GM23338 (cell line): ENCODE data around the gene MCTP2. TPM values are rescaled to one million over a fixed set of nuclear protein-coding genes. Genes with fewer than 3 reads are reported as not detected.
A peak's percentile ranks its signal among the peaks of the same experiment; 100 is the strongest.

Experiments
- ATAC-seq: fragments of 200-7000 bp; cut with Tn5 transposase; 3 replicates; pipeline ENCODE4 v1.9.1; 2020
- DNase-seq: peaks from one replicate; pipeline ENCODE4 v3.0.0-alpha.2; 2015; ENCODE audit warnings: low spot score
- H2AFZ ChIP-seq: fragments of 200-600 bp; sonication (generic); 2 replicates; pipeline ENCODE4 v1.8.0; 2016; ENCODE audit warnings: antibody characterized with exemption, mild to moderate bottlenecking, moderate library complexity
- H3F3A ChIP-seq: fragments of 200-600 bp; sonication (generic); replicated peaks from 2 replicates; pipeline ENCODE4 v1.8.0; 2017; ENCODE audit warnings: antibody characterized with exemption, mixed run types, low read depth
- H3K27ac ChIP-seq: fragments of 200-600 bp; sonication (generic); 2 replicates; pipeline ENCODE4 v1.6.1; 2016; ENCODE audit warnings: low read depth
- H3K27me3 ChIP-seq: fragments of 200-600 bp; sonication (generic); 2 replicates; pipeline ENCODE4 v1.8.0; 2016; ENCODE audit warnings: mild to moderate bottlenecking, mixed run types, moderate library complexity; ENCODE audit not compliant: insufficient read depth
- H3K36me3 ChIP-seq: fragments of 200-600 bp; sonication (generic); 2 replicates; pipeline ENCODE4 v1.8.0; 2016; ENCODE audit warnings: mild to moderate bottlenecking; ENCODE audit not compliant: insufficient read depth
- H3K4me1 ChIP-seq: fragments of 200-600 bp; sonication (generic); 2 replicates; pipeline ENCODE4 v1.8.0; 2016; ENCODE audit warnings: mild to moderate bottlenecking, moderate library complexity; ENCODE audit not compliant: insufficient read depth
- H3K4me2 ChIP-seq: fragments of 200-600 bp; sonication (generic); 2 replicates; pipeline ENCODE4 v1.7.1; 2017; ENCODE audit warnings: mixed run types
- H3K4me3 ChIP-seq: fragments of 200-600 bp; sonication (generic); 2 replicates; pipeline ENCODE4 v1.6.1; 2016; ENCODE audit warnings: mixed run types
- H3K79me2 ChIP-seq: fragments of 200-600 bp; sonication (generic); replicated peaks from 2 replicates; pipeline ENCODE4 v1.8.0; 2017; ENCODE audit warnings: mild to moderate bottlenecking; ENCODE audit not compliant: insufficient read depth
- H3K9me2 ChIP-seq: fragments of 200-600 bp; sonication (generic); 2 replicates; pipeline ENCODE4 v1.8.0; 2017; ENCODE audit not compliant: insufficient read depth
- H4K20me1 ChIP-seq: fragments of 200-600 bp; sonication (generic); replicated peaks from 2 replicates; pipeline ENCODE4 v1.8.0; 2017; ENCODE audit warnings: mild to moderate bottlenecking; ENCODE audit not compliant: insufficient read depth
- H3K27ac Mint-ChIP-seq: 2 replicates; pipeline ENCODE4 v1.8.0; 2020; ENCODE audit warnings: inconsistent platforms, mild to moderate bottlenecking, moderate library complexity, mixed read lengths
- H3K27me3 Mint-ChIP-seq: 3 replicates; pipeline ENCODE4 v1.8.0; 2022; ENCODE audit warnings: low read depth, mild to moderate bottlenecking, moderate library complexity, mixed read lengths, inconsistent platforms; ENCODE audit not compliant: insufficient read depth, poor library complexity
- H3K36me3 Mint-ChIP-seq: 3 replicates; pipeline ENCODE4 v1.8.0; 2021; ENCODE audit warnings: low read depth, mild to moderate bottlenecking, inconsistent platforms, moderate library complexity, mixed read lengths
- H3K4me1 Mint-ChIP-seq: 3 replicates; pipeline ENCODE4 v1.8.0; 2020; ENCODE audit warnings: mild to moderate bottlenecking, inconsistent platforms, mixed read lengths
- H3K4me3 Mint-ChIP-seq: 3 replicates; pipeline ENCODE4 v1.8.0; 2021; ENCODE audit warnings: moderate library complexity, mild to moderate bottlenecking, inconsistent platforms, mixed read lengths
- H3K9me3 Mint-ChIP-seq: 3 replicates; pipeline ENCODE4 v1.8.0; 2020; ENCODE audit warnings: moderate library complexity, mild to moderate bottlenecking, inconsistent platforms, mixed read lengths
- CREB1 ChIP-seq: fragments of 250-450 bp; sonication (Bioruptor Pico); IDR thresholded peaks from 2 replicates; pipeline ENCODE4 v1.5.0; 2020; ENCODE audit warnings: low read depth, mild to moderate bottlenecking, moderate library complexity
- CTCF ChIP-seq, 2 experiments: fragments of 200-600 bp in 1 of 2; sonication (generic) in 1 of 2; conservative IDR thresholded peaks; 2 replicates each; pipeline versions ENCODE4 v1.5.1 to v1.6.1; 2016 to 2017; ENCODE audit warnings: antibody characterized with exemption in 2 of 2, low read depth in 2 of 2, mild to moderate bottlenecking in 2 of 2, moderate library complexity in 1 of 2
- ETS1 ChIP-seq: IDR thresholded peaks from 2 replicates; pipeline ENCODE4 v1.6.1; 2016; ENCODE audit warnings: antibody characterized with exemption
- EZH2 ChIP-seq: fragments of 200-600 bp; sonication (generic); IDR thresholded peaks from one replicate; pipeline ENCODE4 v1.8.0; 2017; ENCODE audit warnings: antibody characterized with exemption, mild to moderate bottlenecking, low read depth; ENCODE audit not compliant: unreplicated experiment
- EZH2phosphoT487 ChIP-seq: fragments of 200-600 bp; sonication (generic); IDR thresholded peaks from one replicate; pipeline ENCODE4 v1.8.1; 2018; ENCODE audit warnings: antibody characterized with exemption; ENCODE audit not compliant: unreplicated experiment
- JUNB ChIP-seq: IDR thresholded peaks from one replicate; pipeline ENCODE4 v1.6.1; 2016; ENCODE audit warnings: antibody characterized with exemption; ENCODE audit not compliant: unreplicated experiment
- NANOG ChIP-seq: IDR thresholded peaks from 2 replicates; pipeline ENCODE4 v1.6.1; 2016; ENCODE audit warnings: antibody characterized with exemption, borderline replicate concordance
- POLR2AphosphoS5 ChIP-seq: IDR thresholded peaks from 2 replicates; pipeline ENCODE4 v1.6.1; 2016; ENCODE audit warnings: antibody characterized with exemption, low read depth
- REST ChIP-seq: IDR thresholded peaks from one replicate; pipeline ENCODE4 v1.6.1; 2018; ENCODE audit warnings: antibody characterized with exemption; ENCODE audit not compliant: unreplicated experiment
- STAT1 ChIP-seq: IDR thresholded peaks from one replicate; pipeline ENCODE4 v1.6.1; 2016; ENCODE audit warnings: antibody characterized with exemption; ENCODE audit not compliant: unreplicated experiment
- ZNF114 ChIP-seq: fragments of 250-450 bp; sonication (Bioruptor Pico); IDR thresholded peaks from 2 replicates; pipeline ENCODE4 v1.5.0; 2020; ENCODE audit warnings: mild to moderate bottlenecking, moderate library complexity
- ZNF331 ChIP-seq: fragments of 250-450 bp; sonication (Bioruptor Pico); IDR thresholded peaks from 2 replicates; pipeline ENCODE4 v1.5.0; 2020; ENCODE audit warnings: low read depth, mild to moderate bottlenecking, moderate library complexity
- ZNF462 ChIP-seq: fragments of 250-450 bp; sonication (Bioruptor Pico); IDR thresholded peaks from 2 replicates; pipeline ENCODE4 v1.5.0; 2020; ENCODE audit warnings: mild to moderate bottlenecking, moderate library complexity
- polyA plus RNA-seq: library from polyadenylated mRNA; unstranded; fragments of >200 nt; fragmentation: Nextera tagmentation; extraction: Ambion mirVana; gene quantifications from 2 replicates; pipeline ENCODE4 v1.2.1, GENCODE V29; 2016
- total RNA-seq: library from RNA; depleted of rRNA; stranded (reverse); fragments of >200 nt; shearing (Covaris generic); gene quantifications from 2 replicates; pipeline ENCODE4 v1.2.3, GENCODE V29; 2014

MCTP2 gene
- total and polyA plus RNA-seq, 2 experiments from 2014 or later: 1.8 to 5.5 TPM

- Histone ChIP-seq H3K27ac (no peak overlapping the region), H3K9me2 (0 out of 2 replicates have a peak, but pooled peaks cover 5% of the 10 kb centered on the region), H3K4me2 (no peak overlapping the region), H3F3A (no peaks in the 10 kb centered on the region), H3K36me3 (no peaks in the 10 kb centered on the region), H3K4me1 (no peaks in the 10 kb centered on the region), H2AFZ (no peak overlapping the region), H3K27me3 (no peaks in the 10 kb centered on the region), H4K20me1 (no peaks in the 10 kb centered on the region), H3K4me3 (no peak overlapping the region), H3K79me2 (no peaks in the 10 kb centered on the region)
- TF ChIP-seq NANOG (no peak), POLR2AphosphoS5 (no peak), REST (no peak), JUNB (no peak), EZH2phosphoT487 (no peak), STAT1 (no peak), ZNF114 (CRISPR knock-in tag) (no peak), CTCF (conservative IDR thresholded peaks at IDR 0.05; ENCODE audit: low read depth in 2 of 2) (no peak), CREB1 (CRISPR knock-in tag) (no peak), ZNF462 (no peak), ZNF331 (no peak), EZH2 (no peak), ETS1 (no peak)
- DNase-seq (peak; percentile 4), ATAC-seq (peak; percentile 25; the same call in 1 of the 3 replicates)
- peaks cover 5% of the 10 kb centered on the region for H3K4me1 Mint-ChIP-seq
- H3K9me3 Mint-ChIP-seq: no peaks in the 10 kb centered on the region
- no peak overlapping the region for H3K4me3 Mint-ChIP-seq
- no peaks in the 10 kb centered on the region for H3K36me3 Mint-ChIP-seq
- H3K27ac Mint-ChIP-seq: no peak overlapping the region
- H3K27me3 Mint-ChIP-seq: peaks cover 5% of the 10 kb centered on the region
Measured at GRCh38 chr15:94460624-94461023, 229.3 kb downstream of the MCTP2 start.
